SK-N-MC (cell line): ENCODE results near the gene TSBP1.

Experiments
- DNase-seq: peaks from one replicate; pipeline ENCODE4 v3.0.0-alpha.2; 2011; ENCODE audit warnings: low read depth, low spot score
- H3K27ac ChIP-seq: fragments of 200-600 bp; sonication (generic); 2 replicates; pipeline ENCODE4 v1.5.1; 2016; ENCODE audit warnings: mixed run types
- H3K36me3 ChIP-seq: fragments of 200-600 bp; sonication (generic); 2 replicates; pipeline ENCODE4 v1.6.1; 2017; ENCODE audit warnings: antibody characterized with exemption, low read length, mixed read lengths; ENCODE audit not compliant: insufficient read depth
- H3K4me3 ChIP-seq: fragments of 200-600 bp; sonication (generic); 2 replicates; pipeline ENCODE4 v1.5.1; 2016
- H3K9ac ChIP-seq: fragments of 200-600 bp; sonication (generic); 2 replicates; pipeline ENCODE4 v1.8.0; 2017; ENCODE audit warnings: mixed run types, mixed read lengths; ENCODE audit not compliant: insufficient read length
- H3K9me3 ChIP-seq: fragments of 200-600 bp; sonication (generic); 2 replicates; pipeline ENCODE4 v1.6.1; 2017; ENCODE audit warnings: low read depth, mild to moderate bottlenecking, antibody characterized with exemption, low read length, moderate library complexity, mixed read lengths
- EZH2 ChIP-seq: fragments of 200-600 bp; sonication (generic); IDR thresholded peaks from one replicate; pipeline ENCODE4 v1.6.1; 2017; ENCODE audit warnings: antibody characterized with exemption
- FOXP2 ChIP-seq: optimal IDR thresholded peaks from 2 replicates; pipeline ENCODE3; 2011; ENCODE audit warnings: mild to moderate bottlenecking, moderate library complexity; ENCODE audit not compliant: insufficient read depth; ENCODE audit errors: extremely low read length, control extremely low read depth
- POLR2AphosphoS5 ChIP-seq: IDR thresholded peaks from 2 replicates; pipeline ENCODE4 v1.6.1; 2012; ENCODE audit warnings: mild to moderate bottlenecking, low read depth, low read length, borderline replicate concordance

TSBP1 gene

GRCh38 chr6:32355018-32355417, 16.7 kb downstream of the TSBP1 start:
- H3K36me3 ChIP-seq: no peaks in the 10 kb centered on the region
- H3K27ac ChIP-seq: no peak overlapping the region
- DNase-seq: no peak
- no peak overlapping the region for H3K9ac ChIP-seq
- TF ChIP-seq FOXP2: no peak
- TF ChIP-seq EZH2: no peak
- TF ChIP-seq POLR2AphosphoS5: no peak
- H3K9me3 ChIP-seq: no peaks in the 10 kb centered on the region
- H3K4me3 ChIP-seq: no peak overlapping the region

- no peaks in the 10 kb centered on the region for H3K36me3 ChIP-seq
- H3K4me3 ChIP-seq: no peak overlapping the region
- DNase-seq: no peak
- TF ChIP-seq POLR2AphosphoS5 (no peak), FOXP2 (no peak)
- H3K9ac ChIP-seq: no peak overlapping the region
- no peaks in the 10 kb centered on the region for H3K9me3 ChIP-seq
- H3K27ac ChIP-seq: no peak overlapping the region
These were observed 18.4 kb downstream of the TSBP1 start for GRCh38 chr6:32353348-32353747.

- Histone ChIP-seq H3K27ac (no peak overlapping the region), H3K4me3 (no peak overlapping the region), H3K9ac (no peak overlapping the region), H3K36me3 (no peaks in the 10 kb centered on the region), H3K9me3 (no peaks in the 10 kb centered on the region)
- DNase-seq: no peak
- TF ChIP-seq POLR2AphosphoS5: no peak
These were observed 31.5 kb downstream of the TSBP1 start for GRCh38 chr6:32340242-32340641.

- no peak for TF ChIP-seq EZH2
- TF ChIP-seq FOXP2: no peak
- no peak for TF ChIP-seq POLR2AphosphoS5
- H3K9ac ChIP-seq: no peak overlapping the region
- no peak overlapping the region for H3K4me3 ChIP-seq
- DNase-seq: no peak
- H3K27ac ChIP-seq: no peak overlapping the region
- H3K36me3 ChIP-seq: no peaks in the 10 kb centered on the region
- H3K9me3 ChIP-seq: no peaks in the 10 kb centered on the region
These were observed 34.4 kb downstream of the TSBP1 start for GRCh38 chr6:32337186-32337805.

GRCh38 chr6:32332433-32332832, 39.3 kb downstream of the TSBP1 start:
- H3K9me3 ChIP-seq: no peaks in the 10 kb centered on the region
- H3K9ac ChIP-seq: no peak overlapping the region
- H3K4me3 ChIP-seq: no peak overlapping the region
- H3K27ac ChIP-seq: no peak overlapping the region
- TF ChIP-seq EZH2: no peak
- no peak for TF ChIP-seq POLR2AphosphoS5
- TF ChIP-seq FOXP2: no peak
- no peaks in the 10 kb centered on the region for H3K36me3 ChIP-seq
- DNase-seq: no peak

- no peak overlapping the region for H3K4me3 ChIP-seq
- H3K9me3 ChIP-seq: no peaks in the 10 kb centered on the region
- H3K9ac ChIP-seq: no peak overlapping the region
- no peaks in the 10 kb centered on the region for H3K36me3 ChIP-seq
- TF ChIP-seq POLR2AphosphoS5: no peak
- TF ChIP-seq EZH2: no peak
- TF ChIP-seq FOXP2: no peak
- H3K27ac ChIP-seq: no peak overlapping the region
- DNase-seq: no peak
These were observed 42.6 kb downstream of the TSBP1 start for GRCh38 chr6:32329141-32329540.

GRCh38 chr6:32327103-32327502, 44.6 kb downstream of the TSBP1 start:
- no peak overlapping the region for H3K27ac ChIP-seq
- no peaks in the 10 kb centered on the region for H3K36me3 ChIP-seq
- TF ChIP-seq EZH2: no peak
- no peak for TF ChIP-seq POLR2AphosphoS5
- no peak for TF ChIP-seq FOXP2
- no peaks in the 10 kb centered on the region for H3K9me3 ChIP-seq
- no peak overlapping the region for H3K4me3 ChIP-seq
- no peak for DNase-seq
- no peak overlapping the region for H3K9ac ChIP-seq

- TF ChIP-seq POLR2AphosphoS5: no peak
- no peak for TF ChIP-seq FOXP2
- no peak for TF ChIP-seq EZH2
- no peak overlapping the region for H3K4me3 ChIP-seq
- H3K9ac ChIP-seq: no peak overlapping the region
- no peaks in the 10 kb centered on the region for H3K9me3 ChIP-seq
- DNase-seq: no peak
- H3K27ac ChIP-seq: no peak overlapping the region
- no peaks in the 10 kb centered on the region for H3K36me3 ChIP-seq
These were observed 53.2 kb downstream of the TSBP1 start for GRCh38 chr6:32318501-32318900.

- Histone ChIP-seq H3K9ac (no peak overlapping the region), H3K4me3 (no peak overlapping the region), H3K9me3 (no peaks in the 10 kb centered on the region), H3K27ac (no peak overlapping the region), H3K36me3 (no peaks in the 10 kb centered on the region)
- DNase-seq: no peak
- TF ChIP-seq FOXP2: no peak
- TF ChIP-seq EZH2: no peak
- no peak for TF ChIP-seq POLR2AphosphoS5
These were observed 54.2 kb downstream of the TSBP1 start for GRCh38 chr6:32317541-32317940.
